Parathyroid adenoma (tissue), 2 donors: ENCODE data around the gene TTLL13.
"Not testable (repeated sequence)": the region's sequence is repeated elsewhere in the genome, so short reads cannot be mapped to it uniquely, and the experiment has no call there.

Experiments
- H2AFZ ChIP-seq: fragments of 300-600 bp; sonication (generic); one replicate; pipeline ENCODE4 v1.7.0; 2017; ENCODE audit warnings: antibody characterized with exemption, mild to moderate bottlenecking
- H3K27ac ChIP-seq: fragments of 300-600 bp; sonication (generic); one replicate; pipeline ENCODE4 v1.7.0; 2017
- H3K27me3 ChIP-seq: fragments of 300-600 bp; sonication (generic); one replicate; pipeline ENCODE4 v1.7.0; 2017; ENCODE audit warnings: low read length; ENCODE audit not compliant: control insufficient read depth, insufficient read depth
- H3K36me3 ChIP-seq: fragments of 300-600 bp; sonication (generic); one replicate; pipeline ENCODE4 v1.7.0; 2017; ENCODE audit warnings: low read length; ENCODE audit not compliant: control insufficient read depth, insufficient read depth
- H3K4me1 ChIP-seq: fragments of 300-600 bp; sonication (generic); one replicate; pipeline ENCODE4 v1.7.0; 2017; ENCODE audit warnings: control low read depth
- H3K4me2 ChIP-seq: fragments of 300-600 bp; sonication (generic); one replicate; pipeline ENCODE4 v1.7.0; 2017; ENCODE audit warnings: low read length
- H3K4me3 ChIP-seq: fragments of 300-600 bp; sonication (generic); one replicate; pipeline ENCODE4 v1.7.0; 2017; ENCODE audit warnings: low read depth, low read length
- H3K79me2 ChIP-seq: fragments of 300-600 bp; sonication (generic); one replicate; pipeline ENCODE4 v1.7.0; 2017; ENCODE audit warnings: control low read depth
- H3K9ac ChIP-seq: fragments of 300-600 bp; sonication (generic); one replicate; pipeline ENCODE4 v1.7.0; 2017; ENCODE audit warnings: mild to moderate bottlenecking
- H3K9me3 ChIP-seq: fragments of 300-600 bp; sonication (generic); one replicate; pipeline ENCODE4 v1.7.0; 2017; ENCODE audit warnings: low read length; ENCODE audit not compliant: control insufficient read depth
- CTCF ChIP-seq: fragments of 300-600 bp; sonication (generic); IDR thresholded peaks from one replicate; pipeline ENCODE4 v1.7.0; 2017; ENCODE audit warnings: antibody characterized with exemption, mild to moderate bottlenecking
- donor health status: primary hyperparathyroidism.

TTLL13 gene

GRCh38 chr15:90259524-90259923, 10.2 kb downstream of the TTLL13 start:
- H3K9me3 ChIP-seq: no peaks in the 10 kb centered on the region
- H3K4me2 ChIP-seq: no peak overlapping the region
- H3K9ac ChIP-seq: no peak overlapping the region
- no peak overlapping the region for H3K4me3 ChIP-seq
- H3K4me1 ChIP-seq: peaks cover under 1% of the 10 kb centered on the region
- H3K27me3 ChIP-seq: no peaks in the 10 kb centered on the region
- H3K79me2 ChIP-seq: peaks cover 2% of the 10 kb centered on the region
- no peaks in the 10 kb centered on the region for H3K36me3 ChIP-seq
- H3K27ac ChIP-seq: no peak overlapping the region
- H2AFZ ChIP-seq: no peak overlapping the region
- TF ChIP-seq CTCF: no peak

DNA sequence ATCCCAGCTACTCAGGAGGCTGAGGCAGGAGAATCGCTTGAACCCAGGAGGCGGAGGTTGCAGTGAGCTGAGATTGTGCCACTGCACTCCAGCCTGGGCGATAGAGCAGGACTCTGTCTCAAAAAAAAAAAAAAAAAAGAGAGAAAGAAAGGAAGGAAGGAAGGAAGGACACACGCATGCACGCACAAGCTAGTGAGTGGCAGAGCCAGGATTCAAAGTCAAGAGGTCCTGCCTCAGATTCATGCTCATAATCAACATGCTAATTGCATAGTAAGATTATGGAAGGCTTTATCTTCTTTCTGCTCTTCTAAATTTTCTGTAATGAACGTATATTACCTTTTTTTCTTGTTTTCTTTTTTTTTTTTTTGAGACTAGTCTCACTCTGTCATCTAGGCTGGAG, 11.4 kb downstream of the TTLL13 start:
- H3K4me3 ChIP-seq, H3K9ac ChIP-seq, H3K36me3 ChIP-seq, H3K4me1 ChIP-seq, H3K27me3 ChIP-seq, H2AFZ ChIP-seq, H3K9me3 ChIP-seq, H3K79me2 ChIP-seq, H3K27ac ChIP-seq, H3K4me2 ChIP-seq: not testable (repeated sequence)

GRCh38 chr15:90261811-90262210, 12.5 kb downstream of the TTLL13 start:
- Histone ChIP-seq H3K4me1 (peaks cover 7% of the 10 kb centered on the region), H3K27ac (no peak overlapping the region), H3K9ac (no peak overlapping the region), H2AFZ (no peak overlapping the region), H3K36me3 (no peaks in the 10 kb centered on the region), H3K4me3 (no peak overlapping the region), H3K27me3 (no peaks in the 10 kb centered on the region), H3K79me2 (peaks cover 11% of the 10 kb centered on the region), H3K4me2 (no peak overlapping the region), H3K9me3 (no peaks in the 10 kb centered on the region)
- TF ChIP-seq CTCF: no peak

GRCh38 chr15:90262426-90262825, 13.1 kb downstream of the TTLL13 start:
- H2AFZ ChIP-seq: no peak overlapping the region
- H3K9me3 ChIP-seq: no peaks in the 10 kb centered on the region
- no peak overlapping the region for H3K4me2 ChIP-seq
- H3K79me2 ChIP-seq: peaks cover 17% of the 10 kb centered on the region
- no peak overlapping the region for H3K9ac ChIP-seq
- H3K4me3 ChIP-seq: no peak overlapping the region
- no peak overlapping the region for H3K27ac ChIP-seq
- H3K27me3 ChIP-seq: no peaks in the 10 kb centered on the region
- TF ChIP-seq CTCF: no peak
- no peaks in the 10 kb centered on the region for H3K36me3 ChIP-seq
- H3K4me1 ChIP-seq: peaks cover 7% of the 10 kb centered on the region

- Histone ChIP-seq H3K27ac (peak overlapping the region; percentile 96), H3K4me2 (peak overlapping the region; percentile 96), H3K9ac (no peak overlapping the region), H3K79me2 (peaks cover 21% of the 10 kb centered on the region), H3K4me3 (peak overlapping the region; percentile 76), H2AFZ (peak overlapping the region; percentile 96), H3K4me1 (peaks cover 7% of the 10 kb centered on the region), H3K27me3 (no peaks in the 10 kb centered on the region), H3K36me3 (no peaks in the 10 kb centered on the region), H3K9me3 (no peaks in the 10 kb centered on the region)
- no peak for TF ChIP-seq CTCF
Measured at GRCh38 chr15:90264671-90265070, 15.3 kb downstream of the TTLL13 start.
